Activated naive CD4-positive, alpha-beta T cell (primary cell): Measurements from ENCODE around the gene HIPK2.

ENCODE experiments used
- DNase-seq, 4 experiments: peaks; one replicate each; lab custom pipeline; 2025; lab: John Stamatoyannopoulos, UW

The HIPK2 gene

GRCh38 chr7:139695051-139695450 lies 82.7 kb downstream of the HIPK2 start:
- DNase-seq = no peak

DNA sequence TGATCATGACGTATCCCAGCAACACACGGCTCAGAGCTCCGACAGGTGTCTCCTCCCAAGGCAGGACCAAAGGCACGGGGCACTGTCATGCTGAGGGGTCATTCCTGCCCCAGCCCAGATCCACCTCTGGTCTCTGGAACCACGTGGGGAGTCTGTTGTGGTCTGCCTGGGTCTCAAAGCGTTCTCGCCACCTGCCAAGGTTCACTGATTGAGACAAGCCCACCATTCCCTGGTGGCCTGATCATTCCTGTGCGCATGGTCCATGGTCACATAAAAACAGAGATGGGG lies 83.5 kb downstream of the HIPK2 start:
- no peak for DNase-seq

GRCh38 chr7:139693651-139694388 lies 84.0 kb downstream of the HIPK2 start:
- DNase-seq = no peak

- DNase-seq = no peak
These were observed 85.1 kb downstream of the HIPK2 start for GRCh38 chr7:139692723-139693122.

GRCh38 chr7:139691253-139691781 lies 86.5 kb downstream of the HIPK2 start:
- DNase-seq = no peak

GRCh38 chr7:139687980-139688632 lies 89.7 kb downstream of the HIPK2 start:
- no peak for DNase-seq

GRCh38 chr7:139687211-139687954 lies 90.4 kb downstream of the HIPK2 start:
- no peak for DNase-seq

GRCh38 chr7:139683137-139683921 lies 94.5 kb downstream of the HIPK2 start:
- no peak for DNase-seq

DNA sequence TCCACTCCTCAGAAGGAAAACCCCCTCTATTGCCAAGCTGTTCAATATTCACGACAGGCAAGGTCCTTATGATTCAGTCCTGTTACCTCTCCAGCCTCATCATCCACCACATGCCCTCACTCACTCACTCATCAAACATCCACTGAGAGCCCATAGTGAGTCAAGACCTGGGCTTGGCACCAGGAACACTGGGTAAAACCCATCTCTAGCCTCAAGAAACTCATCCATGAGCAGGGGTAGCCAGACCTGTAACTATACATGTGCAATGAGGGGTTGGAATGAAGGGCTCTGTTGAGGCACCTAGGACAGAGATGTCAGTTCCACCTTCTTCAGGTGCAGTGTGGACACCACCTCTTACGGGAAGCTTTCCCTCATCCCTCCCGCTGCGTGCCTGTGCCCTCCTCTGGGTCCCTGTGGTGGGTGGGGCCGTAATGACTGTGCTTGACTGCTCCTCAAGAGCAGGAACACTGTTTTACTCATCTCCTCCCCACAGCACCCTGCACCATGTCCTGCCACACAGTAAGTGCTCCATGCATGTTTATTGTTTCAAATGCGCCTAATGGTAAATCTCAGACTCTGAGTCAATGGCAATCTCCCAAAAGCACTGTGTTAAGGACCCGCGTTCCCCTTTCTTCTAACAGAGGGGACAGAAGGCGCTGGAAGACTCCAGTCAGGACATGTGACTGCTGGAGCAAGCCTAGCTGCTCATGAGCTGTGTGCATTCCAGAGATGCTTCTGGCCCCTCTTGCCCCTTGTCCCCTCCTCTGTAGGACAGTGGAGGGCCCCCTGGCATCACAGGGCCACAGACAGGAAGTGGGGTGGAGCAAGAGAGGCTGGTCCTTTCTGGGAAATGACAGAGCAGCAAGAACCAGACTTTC lies 95.4 kb downstream of the HIPK2 start:
- DNase-seq = no peak

DNA sequence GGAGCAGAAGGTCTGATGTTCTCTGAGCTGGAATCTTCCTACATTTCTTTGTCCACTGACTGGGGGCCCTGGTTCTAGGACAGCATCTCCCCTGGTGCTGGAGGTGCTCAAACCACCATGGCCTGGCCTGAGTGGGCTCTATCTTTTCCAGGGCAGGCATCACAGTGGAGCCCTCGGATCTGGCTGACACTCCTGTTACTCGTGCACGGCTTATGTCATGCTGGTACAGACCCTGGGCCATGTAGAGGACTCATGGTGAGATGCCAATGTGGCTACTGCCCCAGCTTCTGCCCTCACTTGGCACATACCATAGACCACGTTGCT lies 96.0 kb downstream of the HIPK2 start:
- DNase-seq = no peak

- DNase-seq = no peak
These were observed 96.4 kb downstream of the HIPK2 start for GRCh38 chr7:139681463-139681755.

DNA sequence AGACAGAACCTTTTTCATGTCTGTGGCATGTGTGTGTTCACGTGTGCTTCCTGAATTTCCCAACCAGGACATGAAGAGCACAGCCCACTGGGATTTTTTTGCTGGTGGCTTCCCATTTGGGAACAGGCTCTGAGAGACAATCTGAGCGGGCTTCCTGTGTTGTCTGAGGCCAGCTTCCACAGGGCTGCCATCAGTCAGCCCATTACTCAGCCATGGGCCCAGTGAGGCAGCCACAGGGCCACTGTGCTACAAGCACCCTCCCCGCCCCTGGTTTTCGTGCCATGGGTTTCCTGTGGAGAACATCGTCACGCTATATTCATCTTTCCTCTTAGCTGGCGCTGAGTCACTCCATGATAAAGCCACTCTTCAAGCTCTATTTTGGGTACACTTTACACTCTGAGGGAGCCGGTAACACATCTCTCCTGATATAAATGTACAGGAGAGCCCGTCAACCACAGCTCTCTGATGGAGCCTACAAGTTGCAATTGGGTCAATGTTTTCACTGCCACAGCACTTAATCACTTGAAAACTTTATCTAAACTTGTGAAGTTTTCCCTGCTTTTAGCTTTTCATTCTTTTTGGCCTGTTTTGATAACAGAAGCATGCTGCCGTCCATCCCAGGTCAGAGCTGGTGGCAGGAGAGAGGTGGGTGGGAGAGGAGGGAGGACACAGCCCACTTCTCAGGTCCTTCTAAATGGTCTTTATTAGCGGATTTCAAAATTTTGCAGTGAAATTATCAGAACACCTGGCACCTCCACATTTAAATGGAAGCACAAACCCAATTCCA lies 96.9 kb downstream of the HIPK2 start:
- DNase-seq = peak in 2 of 4 experiments; percentile 9 to 11

- DNase-seq = no peak
These were observed 97.8 kb downstream of the HIPK2 start for GRCh38 chr7:139679731-139680594.

DNA sequence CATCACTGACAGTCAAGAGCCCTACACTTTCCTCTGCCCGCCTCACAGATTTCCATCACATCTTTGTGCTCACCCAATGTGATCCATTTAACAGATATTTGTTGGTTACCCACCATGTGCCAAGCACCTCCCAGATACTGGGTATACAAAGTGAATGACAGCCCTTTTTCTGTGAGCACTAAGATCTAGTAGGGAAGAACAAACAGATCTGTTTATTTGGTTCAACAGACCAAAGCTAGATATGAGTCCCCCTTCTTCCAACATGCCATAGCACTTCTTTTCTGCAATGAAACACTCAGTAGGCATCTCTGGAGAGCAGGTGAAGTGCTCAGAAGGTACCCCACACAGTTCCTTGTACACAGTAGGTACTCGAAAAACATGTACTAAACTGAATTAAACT lies 101.4 kb downstream of the HIPK2 start:
- DNase-seq = no peak

DNA sequence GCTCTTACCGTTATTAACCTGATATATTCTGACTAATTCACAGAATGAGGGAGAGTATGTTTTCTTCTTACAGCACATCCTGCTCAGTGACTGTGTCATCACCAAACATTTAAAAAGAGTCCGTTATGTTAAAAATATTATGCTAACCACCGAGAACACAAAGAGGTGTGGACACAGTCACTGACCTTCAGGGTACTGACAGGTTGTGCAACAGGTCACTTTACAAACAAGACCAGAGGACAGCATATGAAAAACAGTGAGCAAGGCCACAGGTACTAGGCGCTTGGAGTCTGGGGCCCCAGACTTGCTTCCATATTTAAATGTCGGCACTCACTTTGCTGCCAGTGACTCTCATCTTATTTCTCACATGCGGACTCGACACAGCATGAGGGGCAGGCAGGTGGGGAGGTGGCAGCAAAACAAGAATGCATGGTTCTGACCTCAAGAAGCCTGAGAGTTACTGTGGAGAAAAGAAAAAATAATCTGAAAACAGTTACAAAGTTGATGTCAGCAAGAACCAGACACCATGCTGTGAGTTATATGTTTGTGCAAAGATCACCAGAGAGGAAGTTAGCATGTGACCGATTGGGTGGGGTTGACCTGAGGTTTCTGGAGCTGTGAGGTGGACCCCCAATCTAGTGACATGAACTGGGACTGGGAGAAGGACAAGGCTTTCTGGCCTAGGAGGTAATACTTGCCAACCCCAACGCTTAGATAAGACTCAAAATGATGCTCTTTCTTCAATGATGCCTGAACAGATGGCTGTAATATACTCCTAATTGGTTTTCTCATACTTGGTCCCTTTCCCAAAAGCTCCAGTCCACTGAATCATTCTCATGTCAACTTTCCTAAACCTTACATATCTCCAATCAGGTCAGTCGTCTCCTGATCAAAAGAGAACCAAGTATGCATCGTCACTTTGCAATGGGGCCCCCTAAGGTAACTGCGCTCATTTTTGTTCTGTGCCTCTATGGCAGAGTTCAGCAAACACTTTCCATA lies 102.4 kb downstream of the HIPK2 start:
- no peak for DNase-seq

DNA sequence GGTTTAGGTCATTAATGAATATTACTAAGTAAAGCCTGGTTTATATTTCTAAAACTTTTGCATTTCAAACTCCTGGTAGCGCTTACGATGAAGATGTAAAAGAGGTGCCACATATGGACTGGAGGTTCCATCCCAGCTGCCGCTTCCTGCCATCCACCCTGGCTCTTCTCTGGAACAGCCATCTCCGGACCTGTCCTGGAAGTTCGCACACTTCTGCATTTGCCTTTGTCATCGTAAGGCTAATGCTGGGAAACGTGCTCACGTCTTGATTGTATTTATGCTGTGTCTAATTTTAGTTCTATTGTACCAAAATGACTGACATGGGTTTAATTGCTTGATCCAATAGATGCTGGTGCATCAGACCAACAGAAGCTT lies 103.1 kb downstream of the HIPK2 start:
- no peak for DNase-seq

- DNase-seq = no peak
These were observed 103.5 kb downstream of the HIPK2 start for GRCh38 chr7:139674341-139674740.

GRCh38 chr7:139673762-139674161 lies 104.0 kb downstream of the HIPK2 start:
- DNase-seq = no peak

DNA sequence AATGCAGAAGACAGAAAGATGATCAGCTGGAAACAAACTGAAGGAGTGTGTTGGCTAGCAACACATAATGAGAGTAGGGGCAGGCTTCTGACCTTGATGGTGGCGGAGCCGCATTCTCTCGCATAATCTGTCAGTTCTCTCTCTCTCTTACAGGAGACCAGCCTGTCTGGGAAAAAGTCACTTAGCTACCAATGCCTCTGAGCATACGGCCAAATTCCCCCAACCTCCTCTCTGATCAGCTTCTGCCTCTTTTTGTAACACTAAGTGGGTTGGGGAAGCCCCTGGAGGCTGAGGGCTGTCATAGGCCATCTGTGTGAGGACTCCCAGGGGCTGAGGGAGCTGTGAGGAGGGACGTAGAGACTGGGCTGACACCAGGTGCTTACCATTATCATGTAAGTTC lies 104.6 kb downstream of the HIPK2 start:
- DNase-seq = no peak
